ENCODE measurements around the gene RBBP7.
A peak's percentile ranks its signal among the peaks of the same experiment; 100 is the strongest.

The RBBP7 gene

GRCh38 chrX:16870095-16870861, at the start of gene RBBP7:
TSS of gene RBBP7 (minus strand) at chrX:16870362. CDS start at chrX:16870053, 309 bp downstream.
- peaks cover 21% of the 10 kb centered on the region for H3K4me1 Mint-ChIP-seq (ENCODE audit: low read depth)
- H3K27ac Mint-ChIP-seq = peak within 1 kb of the TSS; percentile 98
- H3K36me3 Mint-ChIP-seq (ENCODE audit: low read depth) = peaks cover 11% of the 10 kb centered on the region
- peak within 1 kb of the TSS; percentile 95 for H3K4me3 Mint-ChIP-seq
- H3K27me3 Mint-ChIP-seq (ENCODE audit: low read depth) = peaks cover 13% of the 10 kb centered on the region
- no peaks in the 10 kb centered on the region for H3K9me3 Mint-ChIP-seq

DNA sequence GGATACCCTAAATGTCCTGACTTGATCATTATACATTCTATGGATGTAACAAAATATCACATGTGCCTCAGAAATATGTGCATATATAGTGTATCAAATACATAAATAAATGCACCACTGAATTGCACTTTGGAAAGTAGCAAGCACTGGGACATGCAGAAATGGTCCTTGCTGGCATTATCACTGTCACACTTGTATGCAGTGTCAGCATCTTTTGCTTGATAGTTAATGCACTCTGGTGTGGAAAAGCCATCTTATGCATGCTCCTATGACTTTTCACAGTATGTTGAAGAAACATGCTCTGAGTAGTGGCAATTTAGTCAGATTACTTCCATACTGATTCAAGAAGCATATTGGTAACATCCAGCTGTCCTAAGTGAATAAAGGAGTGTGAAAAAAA, 48.8 kb upstream of the RBBP7 start:
- peaks cover 3% of the 10 kb centered on the region for H3K27me3 Mint-ChIP-seq (ENCODE audit: low read depth)
- no peak overlapping the region for H3K27ac Mint-ChIP-seq
- no peaks in the 10 kb centered on the region for H3K9me3 Mint-ChIP-seq
- no peaks in the 10 kb centered on the region for H3K36me3 Mint-ChIP-seq (ENCODE audit: low read depth)
- H3K4me1 Mint-ChIP-seq (ENCODE audit: low read depth) = no peaks in the 10 kb centered on the region
- H3K4me3 Mint-ChIP-seq = no peak overlapping the region

GRCh38 chrX:16917120-16917519, 47.0 kb upstream of the RBBP7 start:
- H3K27me3 Mint-ChIP-seq (ENCODE audit: low read depth) = peaks cover 3% of the 10 kb centered on the region
- H3K4me3 Mint-ChIP-seq = no peak overlapping the region
- H3K27ac Mint-ChIP-seq = no peak overlapping the region
- no peaks in the 10 kb centered on the region for H3K9me3 Mint-ChIP-seq
- no peaks in the 10 kb centered on the region for H3K4me1 Mint-ChIP-seq (ENCODE audit: low read depth)
- H3K36me3 Mint-ChIP-seq (ENCODE audit: low read depth) = no peaks in the 10 kb centered on the region

- Mint-ChIP-seq H3K9me3 (no peaks in the 10 kb centered on the region), H3K27ac (no peak overlapping the region), H3K27me3 (ENCODE audit: low read depth) (peaks cover 1% of the 10 kb centered on the region), H3K4me1 (ENCODE audit: low read depth) (no peaks in the 10 kb centered on the region), H3K4me3 (no peak overlapping the region), H3K36me3 (ENCODE audit: low read depth) (no peaks in the 10 kb centered on the region)
Measured at GRCh38 chrX:16916561-16916960, 46.4 kb upstream of the RBBP7 start.

DNA sequence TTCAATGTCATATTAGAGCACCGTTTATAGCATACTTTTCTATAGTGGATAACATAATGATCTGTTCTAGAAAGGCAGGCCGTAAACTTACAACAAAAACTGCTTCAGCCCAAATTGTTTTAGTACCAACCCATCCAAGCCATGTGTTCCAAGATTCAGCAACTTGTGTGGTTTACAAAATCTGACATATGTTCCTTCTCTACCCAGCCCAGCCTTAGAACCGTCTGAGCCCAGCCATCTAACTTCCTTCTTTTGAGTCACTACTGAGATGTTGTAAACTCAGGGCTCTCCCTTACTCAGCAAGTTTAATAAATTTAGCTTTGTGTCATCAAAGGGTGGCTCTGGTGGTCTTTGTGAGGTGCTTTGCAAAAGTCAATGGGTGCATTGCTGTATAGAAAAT, 43.9 kb upstream of the RBBP7 start:
- Mint-ChIP-seq H3K27ac (no peak overlapping the region), H3K4me1 (ENCODE audit: low read depth) (no peaks in the 10 kb centered on the region), H3K36me3 (ENCODE audit: low read depth) (no peaks in the 10 kb centered on the region), H3K4me3 (no peak overlapping the region), H3K27me3 (ENCODE audit: low read depth) (no peaks in the 10 kb centered on the region), H3K9me3 (no peaks in the 10 kb centered on the region)

DNA sequence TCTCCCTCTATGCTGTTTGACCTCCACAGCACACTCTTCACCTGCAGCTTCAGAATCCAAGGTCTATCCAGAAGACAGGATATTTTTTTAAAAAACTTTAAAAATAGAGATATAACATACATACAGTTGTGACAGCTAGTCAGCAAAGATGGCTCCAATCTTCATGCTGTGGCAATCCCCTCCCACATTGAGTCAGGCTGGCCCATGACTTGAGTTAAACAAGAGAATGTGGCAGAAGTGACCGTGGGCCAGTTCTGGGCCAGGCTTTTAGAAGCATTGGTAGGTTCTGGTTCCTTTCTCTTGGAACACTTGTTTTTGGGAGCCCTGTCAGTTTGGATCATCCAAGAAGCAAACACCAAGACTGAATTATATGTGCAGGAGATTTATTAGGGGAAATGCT, 40.2 kb upstream of the RBBP7 start:
- H3K9me3 Mint-ChIP-seq = no peaks in the 10 kb centered on the region
- H3K4me3 Mint-ChIP-seq = no peak overlapping the region
- no peaks in the 10 kb centered on the region for H3K36me3 Mint-ChIP-seq (ENCODE audit: low read depth)
- H3K4me1 Mint-ChIP-seq (ENCODE audit: low read depth) = no peaks in the 10 kb centered on the region
- H3K27ac Mint-ChIP-seq = no peak overlapping the region
- no peaks in the 10 kb centered on the region for H3K27me3 Mint-ChIP-seq (ENCODE audit: low read depth)

GRCh38 chrX:16903274-16904022, 33.3 kb upstream of the RBBP7 start:
- H3K27ac Mint-ChIP-seq = no peak overlapping the region
- H3K27me3 Mint-ChIP-seq (ENCODE audit: low read depth) = no peaks in the 10 kb centered on the region

DNA sequence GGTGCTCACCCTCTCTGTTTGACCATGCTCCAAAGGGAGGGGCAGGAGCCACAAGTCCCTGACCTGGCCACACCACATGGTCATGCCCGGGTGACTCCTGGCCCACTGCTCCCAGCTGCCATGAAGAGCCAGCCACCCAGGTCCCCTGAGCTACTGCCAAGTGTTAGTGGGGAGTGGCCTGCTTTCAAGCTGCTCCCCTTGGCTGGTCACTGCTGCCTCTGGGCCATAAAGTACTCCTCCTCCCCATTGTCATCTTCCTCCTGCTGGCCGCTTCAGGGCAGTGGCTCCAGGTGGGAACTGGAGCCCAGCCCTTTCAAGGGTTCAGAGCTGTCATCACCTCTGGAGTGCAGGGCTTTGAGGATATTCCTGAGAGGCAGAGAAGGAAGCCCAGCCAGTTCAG, 27.3 kb upstream of the RBBP7 start:
- Mint-ChIP-seq H3K36me3 (ENCODE audit: low read depth) (no peaks in the 10 kb centered on the region), H3K4me3 (no peak overlapping the region), H3K27me3 (ENCODE audit: low read depth) (peaks cover 9% of the 10 kb centered on the region), H3K4me1 (ENCODE audit: low read depth) (peaks cover 5% of the 10 kb centered on the region), H3K27ac (no peak overlapping the region), H3K9me3 (no peaks in the 10 kb centered on the region)

More at GRCh38 chrX:16903274-16904022, 33.3 kb upstream of the RBBP7 start:
- Mint-ChIP-seq H3K36me3 (ENCODE audit: low read depth) (no peaks in the 10 kb centered on the region), H3K9me3 (no peaks in the 10 kb centered on the region), H3K4me1 (ENCODE audit: low read depth) (no peaks in the 10 kb centered on the region), H3K4me3 (no peak overlapping the region)

DNA sequence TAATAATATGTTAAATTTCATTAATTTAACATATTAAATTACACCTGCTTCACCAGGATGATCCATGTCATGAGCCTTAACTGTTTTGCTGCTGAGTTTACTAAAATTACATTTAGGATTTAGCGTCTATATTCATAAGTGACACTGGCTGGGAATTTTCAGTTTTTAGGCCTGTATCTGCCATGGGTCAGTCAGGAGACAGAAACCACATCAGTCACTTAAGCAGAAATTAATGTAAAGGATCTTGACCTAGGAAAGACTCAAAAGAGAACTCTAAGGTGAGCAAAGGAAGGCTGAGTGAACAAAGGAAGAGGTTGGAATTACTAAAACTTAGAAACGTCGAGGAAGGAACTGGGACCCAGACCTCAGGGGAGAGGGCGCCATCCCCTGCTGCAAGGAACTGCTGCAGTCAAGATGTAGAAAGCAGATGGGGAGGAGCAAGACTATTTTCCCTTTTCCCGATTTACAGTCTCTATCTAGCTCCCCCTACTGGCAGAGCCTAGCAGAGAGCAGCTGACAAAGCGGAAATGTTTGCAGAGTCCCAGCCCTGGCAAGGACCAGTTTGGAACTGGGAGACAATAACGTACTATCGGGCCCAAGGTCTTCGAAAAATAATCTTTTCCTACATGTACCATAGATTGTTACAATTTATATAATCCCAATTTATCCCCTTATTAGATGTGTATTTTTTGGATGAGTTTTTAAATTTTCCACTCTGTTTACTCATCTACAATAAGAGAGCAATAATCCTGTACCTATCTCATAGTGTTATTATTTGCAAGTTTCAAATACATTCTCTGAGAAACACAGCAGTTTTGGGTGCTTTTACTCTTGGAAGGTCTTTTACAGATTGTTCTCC, 22.6 kb upstream of the RBBP7 start:
- H3K27ac Mint-ChIP-seq = no peak overlapping the region

DNA sequence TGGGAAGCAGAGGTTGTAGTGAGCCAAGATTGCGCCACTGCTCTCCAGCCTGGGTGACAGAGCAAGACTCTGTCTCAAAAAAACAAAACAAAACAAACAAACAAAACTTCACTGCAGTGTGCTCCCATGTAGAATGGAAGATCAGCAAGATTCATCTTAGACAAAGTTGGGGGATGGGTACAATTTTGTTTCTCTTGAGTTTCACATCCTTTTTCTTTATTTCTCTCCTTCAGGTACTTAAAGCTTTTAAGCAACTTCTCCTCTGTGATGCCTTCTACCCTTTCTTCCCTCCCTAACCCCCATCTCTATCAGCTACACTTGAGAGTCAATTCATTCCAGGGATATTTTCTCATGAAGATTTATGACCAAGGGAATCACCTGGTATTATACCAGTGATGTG, 15.5 kb upstream of the RBBP7 start:
- H3K27me3 Mint-ChIP-seq (ENCODE audit: low read depth) = peaks cover 18% of the 10 kb centered on the region
- no peaks in the 10 kb centered on the region for H3K9me3 Mint-ChIP-seq
- peaks cover 16% of the 10 kb centered on the region for H3K4me1 Mint-ChIP-seq (ENCODE audit: low read depth)
- H3K4me3 Mint-ChIP-seq = no peak overlapping the region
- H3K36me3 Mint-ChIP-seq (ENCODE audit: low read depth) = no peaks in the 10 kb centered on the region
- no peak overlapping the region for H3K27ac Mint-ChIP-seq

More for the DNA sequence above, 22.6 kb upstream of the RBBP7 start:
- H3K4me1 Mint-ChIP-seq (ENCODE audit: low read depth) = peaks cover 16% of the 10 kb centered on the region
- peaks cover 21% of the 10 kb centered on the region for H3K27me3 Mint-ChIP-seq (ENCODE audit: low read depth)
- H3K4me3 Mint-ChIP-seq = no peak overlapping the region
- no peaks in the 10 kb centered on the region for H3K36me3 Mint-ChIP-seq (ENCODE audit: low read depth)
- no peaks in the 10 kb centered on the region for H3K9me3 Mint-ChIP-seq

GRCh38 chrX:16883487-16883804, 13.3 kb upstream of the RBBP7 start:
- Mint-ChIP-seq H3K9me3 (no peaks in the 10 kb centered on the region), H3K27ac (no peak overlapping the region), H3K27me3 (ENCODE audit: low read depth) (peaks cover 6% of the 10 kb centered on the region), H3K36me3 (ENCODE audit: low read depth) (no peaks in the 10 kb centered on the region), H3K4me3 (no peak overlapping the region), H3K4me1 (ENCODE audit: low read depth) (peaks cover 6% of the 10 kb centered on the region)

- Mint-ChIP-seq H3K36me3 (ENCODE audit: low read depth) (no peaks in the 10 kb centered on the region), H3K27ac (no peak overlapping the region), H3K4me3 (peak overlapping the region; percentile 64), H3K27me3 (ENCODE audit: low read depth) (peaks cover 6% of the 10 kb centered on the region), H3K9me3 (no peaks in the 10 kb centered on the region), H3K4me1 (ENCODE audit: low read depth) (peaks cover 4% of the 10 kb centered on the region)
Measured at GRCh38 chrX:16882702-16883486, 12.7 kb upstream of the RBBP7 start.

GRCh38 chrX:16882169-16882568, 12.0 kb upstream of the RBBP7 start:
- peak overlapping the region; percentile 21 for H3K4me3 Mint-ChIP-seq
- H3K36me3 Mint-ChIP-seq (ENCODE audit: low read depth) = no peaks in the 10 kb centered on the region
- no peak overlapping the region for H3K27ac Mint-ChIP-seq
- peaks cover 9% of the 10 kb centered on the region for H3K27me3 Mint-ChIP-seq (ENCODE audit: low read depth)
- H3K9me3 Mint-ChIP-seq = no peaks in the 10 kb centered on the region
- H3K4me1 Mint-ChIP-seq (ENCODE audit: low read depth) = peaks cover 4% of the 10 kb centered on the region

GRCh38 chrX:16876696-16877095, 6.5 kb upstream of the RBBP7 start:
- H3K4me1 Mint-ChIP-seq (ENCODE audit: low read depth) = no peaks in the 10 kb centered on the region

More at GRCh38 chrX:16876696-16877095, 6.5 kb upstream of the RBBP7 start:
- no peak overlapping the region for H3K27ac Mint-ChIP-seq
- no peaks in the 10 kb centered on the region for H3K36me3 Mint-ChIP-seq (ENCODE audit: low read depth)
- H3K27me3 Mint-ChIP-seq (ENCODE audit: low read depth) = peaks cover 34% of the 10 kb centered on the region
- H3K4me3 Mint-ChIP-seq = no peak overlapping the region
- H3K9me3 Mint-ChIP-seq = no peaks in the 10 kb centered on the region
